ENCODE results near the gene GRM1.
"Not testable (repeated sequence)": the region's sequence is repeated elsewhere in the genome, so short reads cannot be mapped to it uniquely, and the experiment has no call there.

The GRM1 gene

GRCh38 chr6:146260886-146261285, 232.0 kb downstream of the GRM1 start:
- TF ChIP-seq, protein P1, sequence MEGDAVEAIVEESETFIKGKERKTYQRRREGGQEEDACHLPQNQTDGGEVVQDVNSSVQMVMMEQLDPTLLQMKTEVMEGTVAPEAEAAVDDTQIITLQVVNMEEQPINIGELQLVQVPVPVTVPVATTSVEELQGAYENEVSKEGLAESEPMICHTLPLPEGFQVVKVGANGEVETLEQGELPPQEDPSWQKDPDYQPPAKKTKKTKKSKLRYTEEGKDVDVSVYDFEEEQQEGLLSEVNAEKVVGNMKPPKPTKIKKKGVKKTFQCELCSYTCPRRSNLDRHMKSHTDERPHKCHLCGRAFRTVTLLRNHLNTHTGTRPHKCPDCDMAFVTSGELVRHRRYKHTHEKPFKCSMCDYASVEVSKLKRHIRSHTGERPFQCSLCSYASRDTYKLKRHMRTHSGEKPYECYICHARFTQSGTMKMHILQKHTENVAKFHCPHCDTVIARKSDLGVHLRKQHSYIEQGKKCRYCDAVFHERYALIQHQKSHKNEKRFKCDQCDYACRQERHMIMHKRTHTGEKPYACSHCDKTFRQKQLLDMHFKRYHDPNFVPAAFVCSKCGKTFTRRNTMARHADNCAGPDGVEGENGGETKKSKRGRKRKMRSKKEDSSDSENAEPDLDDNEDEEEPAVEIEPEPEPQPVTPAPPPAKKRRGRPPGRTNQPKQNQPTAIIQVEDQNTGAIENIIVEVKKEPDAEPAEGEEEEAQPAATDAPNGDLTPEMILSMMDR (IDR thresholded peaks at IDR 0.05; ENCODE audit: extremely low read depth, insufficient read depth, missing control alignments) = no peak
- DNase-seq (ENCODE audit: low spot score) = no peak
- in situ Hi-C loops (cut with MboI; ENCODE audit: low pct_unique_long_range_greater_than_20kb, low sequenced_read_pairs, unreplicated experiment) = no loop called here

- TF ChIP-seq, protein P1 (IDR thresholded peaks at IDR 0.05; ENCODE audit: extremely low read depth, insufficient read depth, missing control alignments) = no peak
- in situ Hi-C loops (cut with MboI; ENCODE audit: low pct_unique_long_range_greater_than_20kb, low sequenced_read_pairs, unreplicated experiment) = no loop called here
- DNase-seq (ENCODE audit: low spot score) = no peak
Measured at GRCh38 chr6:146265056-146265455, 236.2 kb downstream of the GRM1 start.

GRCh38 chr6:146267447-146267846, 238.6 kb downstream of the GRM1 start:
- DNase-seq (ENCODE audit: low spot score) = no peak
- TF ChIP-seq, protein P1 (IDR thresholded peaks at IDR 0.05; ENCODE audit: extremely low read depth, insufficient read depth, missing control alignments) = no peak
- in situ Hi-C loops (cut with MboI; ENCODE audit: low pct_unique_long_range_greater_than_20kb, low sequenced_read_pairs, unreplicated experiment) = no loop called here

DNA sequence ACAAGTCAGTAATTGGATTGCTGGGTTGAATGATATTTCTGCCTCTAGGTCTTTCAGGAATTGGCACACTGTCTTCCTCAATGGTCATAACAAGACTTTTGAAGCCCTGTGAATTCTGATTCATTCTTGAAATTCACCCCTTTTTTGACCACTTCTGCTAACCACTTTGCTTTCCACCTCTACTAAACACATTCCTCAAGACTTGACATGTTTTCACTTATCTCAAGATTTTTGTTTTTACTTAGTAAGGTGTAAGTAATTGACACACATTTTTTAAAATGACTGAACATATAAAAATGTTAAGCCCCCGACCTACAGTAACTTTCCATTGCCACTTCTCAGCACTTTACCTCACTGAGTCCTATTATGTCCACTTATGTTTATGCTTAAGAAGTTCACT, 239.1 kb downstream of the GRM1 start:
- in situ Hi-C loops (cut with MboI; ENCODE audit: low pct_unique_long_range_greater_than_20kb, low sequenced_read_pairs, unreplicated experiment) = no loop called here
- DNase-seq (ENCODE audit: low spot score) = no peak
- TF ChIP-seq, protein P1 (IDR thresholded peaks at IDR 0.05; ENCODE audit: extremely low read depth, insufficient read depth, missing control alignments) = no peak

- no peak for DNase-seq (ENCODE audit: low spot score)
- TF ChIP-seq, protein P1 (IDR thresholded peaks at IDR 0.05; ENCODE audit: extremely low read depth, insufficient read depth, missing control alignments) = no peak
- in situ Hi-C loops (cut with MboI; ENCODE audit: low pct_unique_long_range_greater_than_20kb, low sequenced_read_pairs, unreplicated experiment) = no loop called here
Measured at GRCh38 chr6:146269482-146269881, 240.6 kb downstream of the GRM1 start.

DNA sequence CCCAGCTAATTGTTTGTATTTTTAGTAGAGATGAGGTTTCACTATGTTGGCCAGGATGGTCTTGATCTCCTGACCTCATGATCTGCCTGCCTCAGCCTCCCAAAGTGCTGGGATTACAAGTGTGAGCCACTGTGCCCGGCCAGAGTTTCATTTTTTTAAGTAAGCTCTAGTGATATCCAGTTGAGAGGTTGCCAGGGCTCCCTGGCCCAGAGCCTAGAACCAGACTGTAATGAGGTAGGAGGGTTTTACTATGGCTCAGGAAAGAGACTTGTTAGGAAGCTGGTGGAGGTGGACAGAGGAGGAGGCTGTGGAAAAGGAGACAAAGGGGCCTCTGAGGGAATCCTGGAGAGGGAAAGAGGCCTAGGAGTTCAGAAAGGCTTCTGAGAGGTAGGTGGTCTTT, 242.3 kb downstream of the GRM1 start:
- DNase-seq (ENCODE audit: low spot score); in situ Hi-C loops (cut with MboI; ENCODE audit: low pct_unique_long_range_greater_than_20kb, low sequenced_read_pairs, unreplicated experiment): not testable (repeated sequence)

GRCh38 chr6:146273490-146273889, 244.6 kb downstream of the GRM1 start:
- in situ Hi-C loops (cut with MboI; ENCODE audit: low pct_unique_long_range_greater_than_20kb, low sequenced_read_pairs, unreplicated experiment) = no loop called here
- DNase-seq (ENCODE audit: low spot score) = no peak
- TF ChIP-seq, protein P1 (IDR thresholded peaks at IDR 0.05; ENCODE audit: extremely low read depth, insufficient read depth, missing control alignments) = no peak
